H1 (cell line): ENCODE results near the gene CALHM2. TPM values are rescaled to one million over a fixed set of nuclear protein-coding genes. Genes with fewer than 3 reads are reported as not detected.

Source experiments
- CTCF ChIA-PET: fragments of 300-600 bp; sonication (Branson Sonifier 250); formaldehyde crosslinking; loops from one replicate; lab custom pipeline; 2021; ENCODE audit not compliant: partially characterized antibody; lab: Charles Lee
- POLR2A ChIA-PET: fragments of 300-600 bp; sonication (Branson Sonifier 250); formaldehyde crosslinking; loops from one replicate; lab custom pipeline; 2021; ENCODE audit warnings: inconsistent platforms; ENCODE audit not compliant: partially characterized antibody; lab: Charles Lee
- DNase-seq, 2 experiments: peaks; one replicate each; pipeline versions ENCODE4 v3.0.0 to v3.0.0-alpha.2; 2010 to 2022; ENCODE audit warnings: low spot score in 2 of 2, low read depth in 1 of 2, mixed read lengths in 1 of 2
- FAIRE-seq: peaks from 2 replicates; lab custom pipeline; 2011; peaks lifted over from hg19 to GRCh38; lab: Jason Lieb, UNC
- H2AFZ ChIP-seq: 2 replicates; pipeline ENCODE4 v1.8.1; 2012; ENCODE audit warnings: low read length, inconsistent platforms
- H2AK5ac ChIP-seq: 2 replicates; pipeline ENCODE4 v1.6.1; 2013; ENCODE audit warnings: low read depth, low read length
- H2BK120ac ChIP-seq: replicated peaks from 2 replicates; pipeline ENCODE3; 2013; ENCODE audit warnings: low read depth, low read length, inconsistent platforms
- H2BK12ac ChIP-seq: 2 replicates; pipeline ENCODE4 v1.6.1; 2013; ENCODE audit warnings: low read depth, low read length
- H2BK15ac ChIP-seq: 2 replicates; pipeline ENCODE4 v1.6.1; 2013; ENCODE audit warnings: low read length
- H2BK20ac ChIP-seq: 2 replicates; pipeline ENCODE4 v1.6.1; 2013; ENCODE audit warnings: low read length
- H2BK5ac ChIP-seq: 2 replicates; pipeline ENCODE4 v1.6.1; 2013; ENCODE audit warnings: low read depth, low read length
- H3K14ac ChIP-seq: 2 replicates; pipeline ENCODE4 v1.6.1; 2013; ENCODE audit warnings: inconsistent platforms; ENCODE audit not compliant: insufficient read length
- H3K18ac ChIP-seq: 2 replicates; pipeline ENCODE4 v1.6.1; 2013; ENCODE audit warnings: low read length; ENCODE audit errors: extremely low read depth
- H3K23ac ChIP-seq: 2 replicates; pipeline ENCODE4 v1.6.1; 2013; ENCODE audit warnings: inconsistent platforms; ENCODE audit not compliant: insufficient read length
- H3K23me2 ChIP-seq: 2 replicates; pipeline ENCODE4 v1.6.1; 2013; ENCODE audit warnings: low read depth, low read length
- H3K27ac ChIP-seq: 2 replicates; pipeline ENCODE4 v1.6.1; 2011; ENCODE audit warnings: low read depth, low read length, inconsistent platforms
- H3K27me3 ChIP-seq, 4 experiments: replicated peaks in 1 of 4; 1 replicate in 1 of 4; 2 replicates in 3 of 4; pipeline versions ENCODE4 v1.6.1 to v1.8.1; 2011 to 2013; ENCODE audit warnings: low read length in 3 of 4, mild to moderate bottlenecking in 3 of 4, inconsistent platforms in 2 of 4, mixed read lengths in 2 of 4, moderate library complexity in 1 of 4; ENCODE audit not compliant: control insufficient read depth in 3 of 4, insufficient read depth in 3 of 4; ENCODE audit errors: extremely low read depth in 1 of 4
- H3K36me3 ChIP-seq, 4 experiments: 2 replicates each; pipeline versions ENCODE4 v1.6.1 to v1.8.1; 2011 to 2013; ENCODE audit warnings: mild to moderate bottlenecking in 4 of 4, low read length in 3 of 4, moderate library complexity in 2 of 4, control low read depth in 1 of 4, inconsistent platforms in 1 of 4; ENCODE audit not compliant: insufficient read depth in 4 of 4, control insufficient read depth in 2 of 4
- H3K4ac ChIP-seq: replicated peaks from 2 replicates; pipeline ENCODE3; 2013; ENCODE audit warnings: low read length, low read depth, mixed read lengths, inconsistent platforms; ENCODE audit not compliant: insufficient read length
- H3K4me1 ChIP-seq, 4 experiments: replicated peaks in 1 of 4; 1 replicate in 1 of 4; 2 replicates in 3 of 4; pipeline versions ENCODE4 v1.6.1 to v1.8.1; 2011 to 2013; ENCODE audit warnings: low read length in 3 of 4, inconsistent platforms in 2 of 4, mixed read lengths in 1 of 4; ENCODE audit not compliant: insufficient read depth in 4 of 4, control insufficient read depth in 3 of 4
- H3K4me2 ChIP-seq, 2 experiments: 2 replicates each; pipeline versions ENCODE4 v1.6.1 to v1.8.1; 2011 to 2013; ENCODE audit warnings: low read depth in 2 of 2, low read length in 2 of 2, control low read depth in 1 of 2, inconsistent platforms in 1 of 2, mild to moderate bottlenecking in 1 of 2; ENCODE audit not compliant: insufficient read depth in 1 of 2
- H3K4me3 ChIP-seq, 4 experiments: fragments of 200-600, 300-600 bp in 1 of 4; sonication (generic), shearing (Covaris generic), sonication (Bioruptor Twin) in 1 of 4; 2 replicates each; pipeline versions ENCODE4 v1.5.1 to v1.8.1; 2011 to 2016; ENCODE audit warnings: low read length in 4 of 4, low read depth in 3 of 4, control low read depth in 2 of 4, inconsistent platforms in 2 of 4, mild to moderate bottlenecking in 2 of 4, mixed read lengths in 1 of 4, moderate library complexity in 1 of 4; ENCODE audit not compliant: insufficient read depth in 2 of 4; ENCODE audit errors: extremely low read depth in 1 of 4
- H3K56ac ChIP-seq: replicated peaks from 2 replicates; pipeline ENCODE3; 2013; ENCODE audit warnings: low read depth, mild to moderate bottlenecking, mixed read lengths, low read length, inconsistent platforms; ENCODE audit not compliant: insufficient read length
- H3K79me1 ChIP-seq: 2 replicates; pipeline ENCODE4 v1.6.1; 2013; ENCODE audit warnings: low read depth, low read length, control low read depth
- H3K79me2 ChIP-seq, 2 experiments: 2 replicates each; pipeline versions ENCODE4 v1.6.1 to v1.8.1; 2012 to 2013; ENCODE audit warnings: low read length in 2 of 2, mild to moderate bottlenecking in 2 of 2, inconsistent platforms in 1 of 2; ENCODE audit not compliant: insufficient read depth in 2 of 2, control insufficient read depth in 1 of 2
- H3K9ac ChIP-seq, 4 experiments: replicated peaks in 1 of 4; 1 replicate in 1 of 4; 2 replicates in 3 of 4; pipeline versions ENCODE4 v1.6.1 to v1.8.1; 2011 to 2013; ENCODE audit warnings: low read depth in 3 of 4, low read length in 3 of 4, control low read depth in 2 of 4, mild to moderate bottlenecking in 2 of 4, moderate library complexity in 2 of 4, inconsistent platforms in 1 of 4; ENCODE audit errors: extremely low read depth in 1 of 4
- H3K9me3 ChIP-seq, 2 experiments: 2 replicates each; pipeline versions ENCODE4 v1.6.1 to v1.8.1; 2012 to 2013; ENCODE audit warnings: mild to moderate bottlenecking in 2 of 2, moderate library complexity in 2 of 2, control low read depth in 1 of 2, inconsistent platforms in 1 of 2, low read depth in 1 of 2, low read length in 1 of 2, mixed read lengths in 1 of 2; ENCODE audit not compliant: insufficient read depth in 2 of 2
- H4K20me1 ChIP-seq, 2 experiments: replicated peaks in 1 of 2; 2 replicates each; pipeline versions ENCODE3 to v1.8.1; 2011 to 2013; ENCODE audit warnings: inconsistent platforms in 2 of 2, low read length in 2 of 2, mild to moderate bottlenecking in 1 of 2; ENCODE audit not compliant: insufficient read depth in 2 of 2, control insufficient read depth in 1 of 2
- H4K5ac ChIP-seq: 2 replicates; pipeline ENCODE4 v1.6.1; 2013; ENCODE audit warnings: low read length, low read depth, mixed read lengths, inconsistent platforms; ENCODE audit not compliant: insufficient read length
- H4K8ac ChIP-seq: 2 replicates; pipeline ENCODE4 v1.8.0; 2013; ENCODE audit warnings: mild to moderate bottlenecking, moderate library complexity, low read length, inconsistent platforms; ENCODE audit not compliant: insufficient read depth; ENCODE audit errors: extremely low read depth
- H4K91ac ChIP-seq: replicated peaks from 2 replicates; pipeline ENCODE3; 2013; ENCODE audit warnings: low read length, mixed read lengths, inconsistent platforms; ENCODE audit not compliant: insufficient read length
- BCL11A ChIP-seq, 2 experiments: IDR thresholded peaks; one replicate each; pipeline ENCODE4 v1.6.1; 2011; ENCODE audit warnings: low read depth in 2 of 2, low read length in 2 of 2, mild to moderate bottlenecking in 2 of 2
- CBX8 ChIP-seq: fragments of 300-800, 300-1000 bp; sonication (generic); IDR thresholded peaks from 2 replicates; pipeline ENCODE4 v1.7.1; 2016; ENCODE audit warnings: low read depth, low read length, borderline replicate concordance
- EZH2 ChIP-seq: fragments of 200-600 bp; sonication (generic); IDR thresholded peaks from 2 replicates; pipeline ENCODE4 v1.7.1; 2012; ENCODE audit warnings: low read depth, mild to moderate bottlenecking, moderate library complexity, low read length, inconsistent platforms; ENCODE audit not compliant: severe bottlenecking
- KDM1A ChIP-seq: fragments of 200-600, 300-600 bp; sonication (generic); IDR thresholded peaks from 2 replicates; pipeline ENCODE4 v1.7.1; 2016; ENCODE audit warnings: mild to moderate bottlenecking, low read length, borderline replicate concordance
- NRF1 ChIP-seq: IDR thresholded peaks from 2 replicates; pipeline ENCODE4 v1.6.1; 2011; ENCODE audit warnings: mild to moderate bottlenecking, low read depth, low read length, improper control_type of control experiment
- POU5F1 ChIP-seq: IDR thresholded peaks from 2 replicates; pipeline ENCODE4 v1.6.1; 2011; ENCODE audit warnings: low read depth, mild to moderate bottlenecking, low read length, moderate library complexity
- RNF2 ChIP-seq: fragments of 200-900, 300-1000 bp; sonication (generic); IDR thresholded peaks from 2 replicates; pipeline ENCODE4 v1.7.1; 2016; ENCODE audit warnings: borderline replicate concordance, low read depth, mild to moderate bottlenecking, antibody characterized with exemption, low read length; ENCODE audit not compliant: poor library complexity, severe bottlenecking; ENCODE audit errors: missing control alignments
- RXRA ChIP-seq: IDR thresholded peaks from 2 replicates; pipeline ENCODE4 v1.6.1; 2011; ENCODE audit warnings: low read depth, mild to moderate bottlenecking, low read length, moderate library complexity; ENCODE audit not compliant: insufficient read depth
- SIRT6 ChIP-seq: IDR thresholded peaks from one replicate; pipeline ENCODE4 v1.7.1; 2012; ENCODE audit warnings: low read length, inconsistent platforms
- SP1 ChIP-seq: IDR thresholded peaks from 2 replicates; pipeline ENCODE4 v1.6.1; 2011; ENCODE audit warnings: low read depth, low read length
- TAF1 ChIP-seq: IDR thresholded peaks from 2 replicates; pipeline ENCODE4 v1.6.1; 2011; ENCODE audit warnings: mild to moderate bottlenecking, low read depth, low read length
- WGBS, 2 experiments: shearing (Covaris generic) in 1 of 2; methylation state at CpG; one replicate each; pipeline versions ENCODE4 v1.1.6 to v1.1.7; 2013 to 2015; ENCODE audit warnings: low lambda C conversion rate in 2 of 2, mixed read lengths in 2 of 2, inconsistent platforms in 1 of 2, low coverage in 1 of 2, missing lambda C conversion rate in 1 of 2; ENCODE audit not compliant: insufficient replicate concordance in 2 of 2, insufficient coverage in 1 of 2, insufficient read length in 1 of 2; ENCODE audit errors: extremely low coverage in 1 of 2, missing lambda C conversion rate in 1 of 2; 5-methylcytosine and 5-hydroxymethylcytosine counted together
- polyA plus RNA-seq, 7 experiments: library from polyadenylated mRNA; depleted of rRNA in 3 of 7; stranded (reverse) in 5 of 7; unstranded in 2 of 7; fragments of >200 nt in 5 of 7; fragments of 200-250 nt in 2 of 7; gene quantifications; 1 replicate in 5 of 7; 2 replicates in 1 of 7; 4 replicates in 1 of 7; pipeline versions ENCODE4 v1.2.1 to v1.2.3, GENCODE V29; 2011 to 2013; ENCODE audit warnings: missing spikeins in 2 of 7, mixed read lengths in 2 of 7
- total RNA-seq: library from RNA; stranded (reverse); fragmentation: NEBNext Ultra II Directional; extraction: Animal tissue kit (Norgen Biotek cat#: 25700); gene quantifications from 2 replicates; pipeline ENCODE4 v1.2.1, GENCODE V29; 2021
- TF ChIP-seq, protein P1 (sequence below), 3 experiments: IDR thresholded peaks; 1 replicate in 2 of 3; 2 replicates in 1 of 3; pipeline versions ENCODE4 v1.5.1 to v1.6.1; 2011; ENCODE audit warnings: low read length in 3 of 3, mild to moderate bottlenecking in 3 of 3, inconsistent platforms in 2 of 3, low read depth in 1 of 3, moderate library complexity in 1 of 3; ENCODE audit not compliant: insufficient read depth in 1 of 3; ENCODE audit errors: control extremely low read depth in 1 of 3

Gene CALHM2
- total and polyA plus RNA-seq, 2 of the 8 experiments (the other 6 are each of a cell fraction or from before 2014, with no cell fraction given): 1.2 to 2.4 TPM

GRCh38 chr10:103501186-103501585, 49.0 kb upstream of the CALHM2 start:
- H4K91ac ChIP-seq: no peak overlapping the region
- no peak for DNase-seq
- H3K79me1 ChIP-seq: no peaks in the 10 kb centered on the region
- H3K4me2 ChIP-seq: no peak overlapping the region
- H2BK20ac ChIP-seq: no peak overlapping the region
- H3K27me3 ChIP-seq: no peaks in the 10 kb centered on the region; a peak in 4 of 7 replicates
- H2AK5ac ChIP-seq: no peak overlapping the region
- ChIA-PET POLR2A (interaction anchor here (1.2 kb wide), 1 partner anchor 151 kb away, joined by 3 read pairs; no protein-coding TSS in a partner anchor), CTCF (interaction anchor here (1.2 to 5.4 kb wide), 4 partner anchors 15 to 72 kb away, joined by 3 to 37 read pairs (median 4); no protein-coding TSS in a partner anchor)
- no peak overlapping the region for H4K5ac ChIP-seq
- no peak overlapping the region for H3K18ac ChIP-seq
- H2BK120ac ChIP-seq: no peak overlapping the region
- no peaks in the 10 kb centered on the region for H3K36me3 ChIP-seq
- FAIRE-seq: no peak
- H3K4me3 ChIP-seq: no peak overlapping the region
- H3K9me3 ChIP-seq: no peaks in the 10 kb centered on the region
- H3K4me1 ChIP-seq: no peaks in the 10 kb centered on the region
- H4K20me1 ChIP-seq: no peaks in the 10 kb centered on the region
- H3K23ac ChIP-seq: no peak overlapping the region
- H2AFZ ChIP-seq: no peak overlapping the region
- no peak overlapping the region for H3K56ac ChIP-seq
- H3K4ac ChIP-seq: no peak overlapping the region
- H4K8ac ChIP-seq: no peak overlapping the region
- 94% methylated on average over 3 of the region's 3 CpGs; no CpG with 5 or more reads in 1 of the 2 experiments for WGBS, 2 experiments
- H2BK5ac ChIP-seq: no peak overlapping the region
- no peak overlapping the region for H3K27ac ChIP-seq
- no peak overlapping the region for H3K9ac ChIP-seq
- no peak overlapping the region for H2BK15ac ChIP-seq
- H2BK12ac ChIP-seq: no peak overlapping the region
- no peaks in the 10 kb centered on the region for H3K23me2 ChIP-seq
- no peak overlapping the region for H3K14ac ChIP-seq
- H3K79me2 ChIP-seq: no peaks in the 10 kb centered on the region
- TF ChIP-seq POU5F1: no peak
- no peak for TF ChIP-seq RNF2
- no peak for TF ChIP-seq SP1
- no peak for TF ChIP-seq CBX8
- no peak for TF ChIP-seq TAF1
- TF ChIP-seq, protein P1, sequence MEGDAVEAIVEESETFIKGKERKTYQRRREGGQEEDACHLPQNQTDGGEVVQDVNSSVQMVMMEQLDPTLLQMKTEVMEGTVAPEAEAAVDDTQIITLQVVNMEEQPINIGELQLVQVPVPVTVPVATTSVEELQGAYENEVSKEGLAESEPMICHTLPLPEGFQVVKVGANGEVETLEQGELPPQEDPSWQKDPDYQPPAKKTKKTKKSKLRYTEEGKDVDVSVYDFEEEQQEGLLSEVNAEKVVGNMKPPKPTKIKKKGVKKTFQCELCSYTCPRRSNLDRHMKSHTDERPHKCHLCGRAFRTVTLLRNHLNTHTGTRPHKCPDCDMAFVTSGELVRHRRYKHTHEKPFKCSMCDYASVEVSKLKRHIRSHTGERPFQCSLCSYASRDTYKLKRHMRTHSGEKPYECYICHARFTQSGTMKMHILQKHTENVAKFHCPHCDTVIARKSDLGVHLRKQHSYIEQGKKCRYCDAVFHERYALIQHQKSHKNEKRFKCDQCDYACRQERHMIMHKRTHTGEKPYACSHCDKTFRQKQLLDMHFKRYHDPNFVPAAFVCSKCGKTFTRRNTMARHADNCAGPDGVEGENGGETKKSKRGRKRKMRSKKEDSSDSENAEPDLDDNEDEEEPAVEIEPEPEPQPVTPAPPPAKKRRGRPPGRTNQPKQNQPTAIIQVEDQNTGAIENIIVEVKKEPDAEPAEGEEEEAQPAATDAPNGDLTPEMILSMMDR (IDR thresholded peaks at IDR 0.05; ENCODE audit: control extremely low read depth in 1 of 3, insufficient read depth in 1 of 3, low read depth in 1 of 3, low read length in 3 of 3): no peak
- TF ChIP-seq BCL11A (IDR thresholded peaks at IDR 0.05; ENCODE audit: low read depth in 2 of 2, low read length in 2 of 2): no peak
- no peak for TF ChIP-seq NRF1
- no peak for TF ChIP-seq KDM1A
- no peak for TF ChIP-seq RXRA
- no peak for TF ChIP-seq EZH2
- TF ChIP-seq SIRT6: no peak
